HepG2 (cell line): ENCODE measurements around the gene TMEM87B. TPM values are rescaled to one million over a fixed set of nuclear protein-coding genes. Genes with fewer than 3 reads are reported as not detected.

Source experiments
- ATAC-seq: fragments of 200-7000 bp; cut with Tn5 transposase; 3 replicates; pipeline ENCODE4 v1.9.1; 2020; ENCODE audit warnings: mild to moderate bottlenecking, moderate library complexity
- BruUV-seq: library from RNA; stranded (reverse); fragments of 400-500 nt; replicated peaks from 2 replicates; lab custom pipeline; 2021; lab: Mats Ljungman, UMichigan
- CTCF ChIA-PET: fragments of 300-600 bp; formaldehyde crosslinking; extraction: SDS; loops from one replicate; lab custom pipeline; 2021; ENCODE audit warnings: low total read pairs, inconsistent platforms, low intra/inter-chr PET ratio; lab: Yijun Ruan, JAX
- POLR2A ChIA-PET: fragments of 350-600 bp; sonication (Branson Sonifier 250); formaldehyde crosslinking; loops from one replicate; lab custom pipeline; 2020; ENCODE audit warnings: antibody characterized with exemption, inconsistent platforms; lab: Yijun Ruan, JAX
- DNase-seq: peaks from one replicate; pipeline ENCODE4 v3.0.0-alpha.2; 2015; ENCODE audit warnings: low spot score
- FAIRE-seq: peaks from 3 replicates; lab custom pipeline; 2011; peaks lifted over from hg19 to GRCh38; lab: Jason Lieb, UNC
- H2AFZ ChIP-seq: one replicate; pipeline ENCODE4 v1.6.1; 2011; ENCODE audit warnings: low read length, inconsistent platforms
- H3K27ac ChIP-seq: fragments of 300-600 bp; 3 replicates; pipeline ENCODE4 v1.8.0; 2011; ENCODE audit warnings: mixed run types, mild to moderate bottlenecking, mixed read lengths, low read length, inconsistent platforms; ENCODE audit not compliant: insufficient read depth; ENCODE audit errors: extremely low read length
- H3K27me3 ChIP-seq, 2 experiments: fragments of 200-600 bp in 1 of 2; 2 replicates in 1 of 2; 3 replicates in 1 of 2; pipeline versions ENCODE4 v1.6.0 to v1.8.0; 2011; ENCODE audit warnings: low read length in 2 of 2, mild to moderate bottlenecking in 2 of 2, moderate library complexity in 2 of 2, inconsistent platforms in 1 of 2; ENCODE audit not compliant: insufficient read depth in 2 of 2, control insufficient read depth in 1 of 2
- H3K36me3 ChIP-seq, 2 experiments: fragments of 200-600 bp in 1 of 2; replicated peaks in 1 of 2; 2 replicates in 1 of 2; 3 replicates in 1 of 2; pipeline versions ENCODE4 v1.5.1 to v1.8.0; 2011; ENCODE audit warnings: low read length in 2 of 2, inconsistent platforms in 1 of 2; ENCODE audit not compliant: insufficient read depth in 2 of 2, control insufficient read depth in 1 of 2
- H3K4me1 ChIP-seq: 2 replicates; pipeline ENCODE4 v1.5.1; 2012; ENCODE audit warnings: low read length, inconsistent platforms; ENCODE audit not compliant: insufficient read depth
- H3K4me2 ChIP-seq: 2 replicates; pipeline ENCODE4 v1.6.0; 2011; ENCODE audit warnings: low read depth, low read length, inconsistent platforms
- H3K4me3 ChIP-seq, 3 experiments: fragments of 200-600 bp in 1 of 3; sonication (generic), shearing (Covaris generic) in 1 of 3; replicated peaks in 1 of 3; 2 replicates each; pipeline ENCODE4 v1.5.1; 2011 to 2016; ENCODE audit warnings: low read length in 3 of 3, inconsistent platforms in 2 of 3, low read depth in 2 of 3, mild to moderate bottlenecking in 2 of 3, control low read depth in 1 of 3, mixed read lengths in 1 of 3; ENCODE audit not compliant: insufficient read depth in 1 of 3
- H3K79me2 ChIP-seq: one replicate; pipeline ENCODE4 v1.6.1; 2011; ENCODE audit warnings: low read length, inconsistent platforms; ENCODE audit not compliant: insufficient read depth
- H3K9ac ChIP-seq: 2 replicates; pipeline ENCODE4 v1.6.0; 2011; ENCODE audit warnings: mild to moderate bottlenecking, low read depth, low read length, inconsistent platforms; ENCODE audit not compliant: insufficient read depth
- H3K9me3 ChIP-seq: 2 replicates; pipeline ENCODE4 v1.5.1; 2012; ENCODE audit warnings: mild to moderate bottlenecking, low read length
- H4K20me1 ChIP-seq: 2 replicates; pipeline ENCODE4 v1.6.0; 2011; ENCODE audit warnings: inconsistent platforms, mild to moderate bottlenecking, low read length, moderate library complexity; ENCODE audit not compliant: insufficient read depth
- ATF7-NPFF ChIP-seq: sonication (generic); formaldehyde crosslinking; IDR thresholded peaks from 2 replicates; pipeline ENCODE4 v1.8.1; 2023; ENCODE audit warnings: mild to moderate bottlenecking, low read depth, missing genetic modification reagents, moderate library complexity
- CBX1 ChIP-seq: IDR thresholded peaks from one replicate; pipeline ENCODE4 v1.6.1; 2016; ENCODE audit warnings: antibody characterized with exemption, low read depth
- EEA1 ChIP-seq: sonication (generic); formaldehyde crosslinking; IDR thresholded peaks from 2 replicates; pipeline ENCODE4 v1.5.1; 2020; ENCODE audit warnings: mild to moderate bottlenecking, missing genetic modification reagents, borderline replicate concordance
- FOSL2 ChIP-seq: sonication (generic); formaldehyde crosslinking; IDR thresholded peaks from 2 replicates; pipeline ENCODE4 v1.4.0; 2020; ENCODE audit warnings: missing genetic modification reagents
- GABPB1 ChIP-seq: IDR thresholded peaks from 2 replicates; pipeline ENCODE4 v1.6.1; 2016; ENCODE audit warnings: mild to moderate bottlenecking, missing genetic modification reagents, moderate library complexity, missing compliant biosample characterization
- KDM5A ChIP-seq: fragments of 200-600 bp; sonication (generic); IDR thresholded peaks from 2 replicates; pipeline ENCODE4 v1.7.0; 2018; ENCODE audit warnings: antibody characterized with exemption, mild to moderate bottlenecking, low read length, borderline replicate concordance
- MAFF ChIP-seq: IDR thresholded peaks from 2 replicates; pipeline ENCODE4 v1.6.1; 2011; ENCODE audit warnings: low read depth, low read length, improper control_type of control experiment
- MTF1 ChIP-seq: sonication (generic); formaldehyde crosslinking; IDR thresholded peaks from 2 replicates; pipeline ENCODE4 v1.5.0; 2020; ENCODE audit warnings: missing genetic modification reagents
- REPIN1 ChIP-seq: sonication (generic); formaldehyde crosslinking; IDR thresholded peaks from 2 replicates; pipeline ENCODE4 v1.8.0; 2022; ENCODE audit warnings: missing genetic modification reagents, low read depth, mild to moderate bottlenecking, borderline replicate concordance
- SKI ChIP-seq: fragments of 450-650 bp; IDR thresholded peaks from one replicate; pipeline ENCODE4 v1.6.1; 2018; ENCODE audit warnings: mild to moderate bottlenecking; ENCODE audit not compliant: partially characterized antibody
- TEAD3 ChIP-seq: optimal IDR thresholded peaks from 2 replicates; pipeline ENCODE3; 2016; ENCODE audit warnings: borderline replicate concordance
- ZFP36L2 ChIP-seq: sonication (generic); formaldehyde crosslinking; IDR thresholded peaks from 2 replicates; pipeline ENCODE4 v1.4.0; 2020; ENCODE audit warnings: missing genetic modification reagents
- ZNF101 ChIP-seq: sonication (generic); formaldehyde crosslinking; IDR thresholded peaks from 2 replicates; pipeline ENCODE4 v1.4.0; 2020; ENCODE audit warnings: mild to moderate bottlenecking, low read depth, missing genetic modification reagents, borderline replicate concordance
- ZNF367 ChIP-seq: sonication (generic); formaldehyde crosslinking; IDR thresholded peaks from 2 replicates; pipeline ENCODE4 v1.4.0; 2020; ENCODE audit warnings: missing genetic modification reagents, borderline replicate concordance
- ZNF557 ChIP-seq: sonication (generic); formaldehyde crosslinking; IDR thresholded peaks from 2 replicates; pipeline ENCODE4 v1.4.0; 2020; ENCODE audit warnings: missing genetic modification reagents
- ZNF574 ChIP-seq: sonication (generic); formaldehyde crosslinking; IDR thresholded peaks from 2 replicates; pipeline ENCODE4 v1.4.0; 2020; ENCODE audit warnings: missing genetic modification reagents
- ZSCAN25 ChIP-seq: sonication (generic); formaldehyde crosslinking; IDR thresholded peaks from 2 replicates; pipeline ENCODE4 v1.8.0; 2022; ENCODE audit warnings: mild to moderate bottlenecking, missing genetic modification reagents
- WGBS: methylation state at CpG from one replicate; pipeline ENCODE4 v1.1.6; 2017; ENCODE audit warnings: low lambda C conversion rate; 5-methylcytosine and 5-hydroxymethylcytosine counted together
- in situ Hi-C: cut with HindIII; loops from 2 replicates; pipeline ENCODE4 v1.10.0; 2017; ENCODE audit warnings: low pct_unique_long_range_greater_than_20kb; ENCODE audit not compliant: extremely low pct_ligation_motif_present
- intact Hi-C: fragments of 100-400 bp; cut with micrococcal nuclease; formaldehyde crosslinking; loops from one replicate; pipeline ENCODE4 v1.10.0; 2022; ENCODE audit not compliant: unreplicated experiment
- polyA plus RNA-seq, 8 experiments: library from polyadenylated mRNA; depleted of rRNA in 3 of 8; stranded (reverse) in 7 of 8; unstranded in 1 of 8; fragments of >200 nt; fragmentation: Illumina TruSeq in 4 of 8; extraction: Trizol in 4 of 8; gene quantifications; 2 replicates each; pipeline versions ENCODE4 v1.2.1 to v1.2.3, GENCODE V29; 2011 to 2016; ENCODE audit warnings: low read depth in 4 of 8, missing spikeins in 1 of 8, mixed read lengths in 1 of 8; ENCODE audit not compliant: insufficient read depth in 1 of 8
- total RNA-seq, 5 experiments: library from RNA; depleted of rRNA; stranded (reverse); fragments of >200 nt; fragmentation: Illumina TruSeq; extraction: Trizol; gene quantifications; 2 replicates each; pipeline ENCODE4 v1.2.3, GENCODE V29; 2016; ENCODE audit warnings: low read depth in 1 of 5
- TF ChIP-seq, protein P1 (sequence below): sonication (generic); formaldehyde crosslinking; IDR thresholded peaks from 2 replicates; pipeline ENCODE4 v1.5.0; 2020; ENCODE audit warnings: missing genetic modification reagents

Gene TMEM87B
- total and polyA plus RNA-seq, 2 of the 13 experiments (the other 11 are each of a cell fraction or from before 2014, with no cell fraction given), result 15.1 to 16.2 TPM

- no peak for ATAC-seq
- no peak for FAIRE-seq
- H3K27me3 ChIP-seq, result no peaks in the 10 kb centered on the region; a peak in 1 of 5 replicates
- ChIA-PET POLR2A (no interaction called here), CTCF (no interaction called here)
- BruUV-seq, result no TSS peak
- H2AFZ ChIP-seq, result no peak overlapping the region
- H4K20me1 ChIP-seq, result no peaks in the 10 kb centered on the region
- DNase-seq, result no peak
- H3K27ac ChIP-seq, result no peak overlapping the region
- H3K4me2 ChIP-seq, result no peak overlapping the region
- in situ Hi-C loops, result no loop called here
- H3K4me3 ChIP-seq, result no peak overlapping the region
- H3K36me3 ChIP-seq, result no peaks in the 10 kb centered on the region
- H3K4me1 ChIP-seq, result peaks cover 37% of the 10 kb centered on the region
- TF ChIP-seq CBX1 (no peak), MTF1 (no peak), TEAD3 (no peak), ZFP36L2 (CRISPR knock-in tag) (no peak), KDM5A (no peak), ZNF574 (CRISPR knock-in tag) (no peak), ZNF367 (no peak), FOSL2 (no peak), ZSCAN25 (no peak), ATF7-NPFF (CRISPR knock-in tag) (no peak), ZNF557 (CRISPR knock-in tag) (no peak), MAFF (no peak), REPIN1 (CRISPR knock-in tag) (no peak), ZNF101 (CRISPR knock-in tag) (no peak), GABPB1 (CRISPR knock-in tag) (no peak), SKI (no peak), EEA1 (CRISPR knock-in tag) (no peak)
- TF ChIP-seq, protein P1, sequence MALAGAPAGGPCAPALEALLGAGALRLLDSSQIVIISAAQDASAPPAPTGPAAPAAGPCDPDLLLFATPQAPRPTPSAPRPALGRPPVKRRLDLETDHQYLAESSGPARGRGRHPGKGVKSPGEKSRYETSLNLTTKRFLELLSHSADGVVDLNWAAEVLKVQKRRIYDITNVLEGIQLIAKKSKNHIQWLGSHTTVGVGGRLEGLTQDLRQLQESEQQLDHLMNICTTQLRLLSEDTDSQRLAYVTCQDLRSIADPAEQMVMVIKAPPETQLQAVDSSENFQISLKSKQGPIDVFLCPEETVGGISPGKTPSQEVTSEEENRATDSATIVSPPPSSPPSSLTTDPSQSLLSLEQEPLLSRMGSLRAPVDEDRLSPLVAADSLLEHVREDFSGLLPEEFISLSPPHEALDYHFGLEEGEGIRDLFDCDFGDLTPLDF (CRISPR knock-in tag), result no peak
- no peak overlapping the region for H3K9ac ChIP-seq
- intact Hi-C loops, result no loop called here
- WGBS, result 76% methylated on average over 8 of the region's 11 CpGs
- no peaks in the 10 kb centered on the region for H3K79me2 ChIP-seq
- no peaks in the 10 kb centered on the region for H3K9me3 ChIP-seq
These were observed 109.8 kb downstream of the TMEM87B start for GRCh38 chr2:112164876-112165275.
